Panc1 (cell line): ENCODE results near the gene RNF41. TPM values are rescaled to one million over a fixed set of nuclear protein-coding genes. Genes with fewer than 3 reads are reported as not detected.

Experiments
- ATAC-seq: fragments of 200-7000 bp; cut with Tn5 transposase; 2 replicates; pipeline ENCODE4 v1.9.1; 2020; ENCODE audit warnings: mild to moderate bottlenecking, moderate library complexity
- BruUV-seq: library from RNA; stranded (reverse); fragments of 400-500 nt; replicated peaks from 2 replicates; lab custom pipeline; 2021; lab: Mats Ljungman, UMichigan
- CTCF ChIA-PET: fragments of 300-600 bp; sonication (Branson Sonifier 250); formaldehyde crosslinking; loops from one replicate; lab custom pipeline; 2022; ENCODE audit warnings: antibody characterized with exemption; lab: Charles Lee
- POLR2A ChIA-PET: fragments of 300-600 bp; sonication (Branson Sonifier 250); formaldehyde crosslinking; loops from one replicate; lab custom pipeline; 2022; ENCODE audit warnings: antibody characterized with exemption; lab: Charles Lee
- DNase-seq: peaks from one replicate; pipeline ENCODE4 v3.0.0-alpha.2; 2010; ENCODE audit warnings: low read depth, low spot score
- H3K27ac ChIP-seq: 2 replicates; pipeline ENCODE4 v1.5.1; 2011; ENCODE audit warnings: mild to moderate bottlenecking, low read length, inconsistent platforms
- H3K27me3 ChIP-seq: fragments of 200-500 bp; sonication (Bioruptor generic); 2 replicates; pipeline ENCODE4 v1.6.0; 2014; ENCODE audit warnings: low read length, inconsistent platforms; ENCODE audit not compliant: control insufficient read depth, insufficient read depth
- H3K36me3 ChIP-seq: fragments of 200-500 bp; sonication (Bioruptor generic); 2 replicates; pipeline ENCODE4 v1.5.1; 2014; ENCODE audit warnings: inconsistent platforms, mild to moderate bottlenecking, low read length, moderate library complexity; ENCODE audit not compliant: control insufficient read depth, insufficient read depth
- H3K4me1 ChIP-seq: 2 replicates; pipeline ENCODE4 v1.5.1; 2011; ENCODE audit warnings: inconsistent platforms, mild to moderate bottlenecking, low read length, moderate library complexity; ENCODE audit not compliant: control insufficient read depth, insufficient read depth
- H3K4me3 ChIP-seq, 2 experiments: 2 replicates each; pipeline ENCODE4 v1.5.1; 2011 to 2012; ENCODE audit warnings: low read depth in 2 of 2, low read length in 2 of 2, mild to moderate bottlenecking in 2 of 2, inconsistent platforms in 1 of 2, moderate library complexity in 1 of 2
- H3K9me3 ChIP-seq: fragments of 200-500 bp; sonication (Bioruptor generic); 2 replicates; pipeline ENCODE4 v1.5.1; 2014; ENCODE audit warnings: low read depth, mild to moderate bottlenecking, inconsistent platforms, low read length, moderate library complexity; ENCODE audit not compliant: control insufficient read depth, insufficient read depth
- CTCF ChIP-seq: fragments of 450-650 bp; IDR thresholded peaks from 2 replicates; pipeline ENCODE4 v1.5.1; 2017; ENCODE audit warnings: mild to moderate bottlenecking
- POLR2AphosphoS5 ChIP-seq: IDR thresholded peaks from 2 replicates; pipeline ENCODE4 v1.6.1; 2012; ENCODE audit warnings: mild to moderate bottlenecking, low read depth, low read length, moderate library complexity
- REST ChIP-seq, 2 experiments: IDR thresholded peaks; 2 replicates each; pipeline ENCODE4 v1.6.1; 2011 to 2012; ENCODE audit warnings: low read depth in 2 of 2, control low read depth in 1 of 2, low read length in 1 of 2, mild to moderate bottlenecking in 1 of 2, moderate library complexity in 1 of 2; ENCODE audit not compliant: insufficient read depth in 1 of 2
- SIN3A ChIP-seq: IDR thresholded peaks from 2 replicates; pipeline ENCODE4 v1.6.1; 2012; ENCODE audit warnings: low read depth, mild to moderate bottlenecking, low read length, moderate library complexity, borderline replicate concordance; ENCODE audit not compliant: insufficient read depth
- TCF7L2 ChIP-seq: IDR thresholded peaks from 2 replicates; pipeline ENCODE4 v1.6.1; 2011; ENCODE audit warnings: mild to moderate bottlenecking, low read depth, low read length, inconsistent platforms
- in situ Hi-C: cut with HindIII; loops from 2 replicates; pipeline ENCODE4 v1.10.0; 2016; ENCODE audit warnings: low sequenced_read_pairs, low pct_unique_long_range_greater_than_20kb
- intact Hi-C: fragments of 100-400 bp; cut with micrococcal nuclease; formaldehyde crosslinking; loops from one replicate; pipeline ENCODE4 v1.10.0; 2022; ENCODE audit not compliant: unreplicated experiment
- total RNA-seq: library from RNA; stranded (reverse); gene quantifications from one replicate; pipeline ENCODE4 v1.2.1, GENCODE V29; 2021; ENCODE audit not compliant: unreplicated experiment

The RNF41 gene
- total RNA-seq, 1 experiment from 2014 or later = 35.3 TPM

- BruUV-seq = TSS peak; percentile 97
- POLR2A ChIA-PET = no interaction called here
- Histone ChIP-seq H3K36me3 (no peaks in the 10 kb centered on the region; the same call in 1 of the 2 replicates), H3K4me3 (no peak overlapping the region), H3K27me3 (no peaks in the 10 kb centered on the region), H3K9me3 (no peaks in the 10 kb centered on the region), H3K27ac (no peak overlapping the region), H3K4me1 (peaks cover 6% of the 10 kb centered on the region)
- in situ Hi-C loops = no loop called here
- TF ChIP-seq CTCF (no peak), REST (IDR thresholded peaks at IDR 0.05; ENCODE audit: insufficient read depth in 1 of 2, low read depth in 2 of 2, low read length in 1 of 2) (no peak), SIN3A (no peak), POLR2AphosphoS5 (no peak), TCF7L2 (no peak)
- DNase-seq (no peak), ATAC-seq (no peak)
- CTCF ChIA-PET = no interaction called here
- intact Hi-C loops = no loop called here
These were observed 7.4 kb upstream of the RNF41 start for GRCh38 chr12:56229082-56229481.

- in situ Hi-C loops = no loop called here
- TF ChIP-seq REST (IDR thresholded peaks at IDR 0.05; ENCODE audit: insufficient read depth in 1 of 2, low read depth in 2 of 2, low read length in 1 of 2) (peak; percentile 76 to 81), CTCF (no peak)
- intact Hi-C loops = loop anchor here (2.0 kb wide), 1 partner anchor 32 kb away; no protein-coding TSS in a partner anchor
- BruUV-seq = no TSS peak
- POLR2A ChIA-PET = no interaction called here
- H3K27me3 ChIP-seq = no peaks in the 10 kb centered on the region
- H3K36me3 ChIP-seq = no peaks in the 10 kb centered on the region; the same call in 1 of the 2 replicates
- CTCF ChIA-PET = no interaction called here
- no peak for ATAC-seq
- peaks cover 16% of the 10 kb centered on the region for H3K4me1 ChIP-seq
- DNase-seq = no peak
- no peaks in the 10 kb centered on the region for H3K9me3 ChIP-seq
- H3K27ac ChIP-seq = peak overlapping the region; percentile 94
- H3K4me3 ChIP-seq = peak overlapping the region; percentile 71 to 81
These were observed 3.2 kb upstream of the RNF41 start for GRCh38 chr12:56224954-56225353.
